ENCODE data around the gene CEBPB.

The CEBPB gene

GRCh38 chr20:50163570-50164317 lies 26.9 kb upstream of the CEBPB start:
- Histone ChIP-seq H3K36me3 (ENCODE audit: control insufficient read depth, low read length) (no peaks in the 10 kb centered on the region), H3K27me3 (ENCODE audit: control insufficient read depth, low read length) (peaks cover 16% of the 10 kb centered on the region), H3K9me3 (ENCODE audit: control insufficient read depth, insufficient read depth, low read length) (no peaks in the 10 kb centered on the region), H3K4me2 (ENCODE audit: low read length) (no peak overlapping the region), H3F3A (ENCODE audit: control insufficient read depth, insufficient read depth) (no peaks in the 10 kb centered on the region), H3K9me2 (replicated peaks; ENCODE audit: control insufficient read depth, low read length) (no peaks in the 10 kb centered on the region), H3K4me3 (ENCODE audit: low read length) (no peak overlapping the region), H3K79me2 (ENCODE audit: control insufficient read depth, low read length) (no peaks in the 10 kb centered on the region), H3K27ac (ENCODE audit: low read depth, low read length) (no peak overlapping the region), H4K20me1 (ENCODE audit: control insufficient read depth, insufficient read depth, low read depth, low read length) (no peaks in the 10 kb centered on the region), H3K4me1 (ENCODE audit: control insufficient read depth, low read length) (peaks cover 8% of the 10 kb centered on the region)
- TF ChIP-seq CTCF (IDR thresholded peaks at IDR 0.05; ENCODE audit: low read depth, low read length, poor library complexity, severe bottlenecking), result no peak
- no peak for TF ChIP-seq EZH2phosphoT487 (IDR thresholded peaks at IDR 0.05; ENCODE audit: borderline replicate concordance, low read length)

GRCh38 chr20:50165684-50166554 lies 24.7 kb upstream of the CEBPB start:
- H3K4me1 ChIP-seq (ENCODE audit: control insufficient read depth, low read length), result peaks cover 8% of the 10 kb centered on the region
- no peaks in the 10 kb centered on the region for H3K9me3 ChIP-seq (ENCODE audit: control insufficient read depth, insufficient read depth, low read length)
- H4K20me1 ChIP-seq (ENCODE audit: control insufficient read depth, insufficient read depth, low read depth, low read length), result no peaks in the 10 kb centered on the region
- peak overlapping the region; percentile 37 for H3K4me2 ChIP-seq (ENCODE audit: low read length)
- H3K27me3 ChIP-seq (ENCODE audit: control insufficient read depth, low read length), result peaks cover 7% of the 10 kb centered on the region
- no peaks in the 10 kb centered on the region for H3K36me3 ChIP-seq (ENCODE audit: control insufficient read depth, low read length)
- peak overlapping the region; percentile 0; the same call in 1 of the 2 replicates for H3K4me3 ChIP-seq (ENCODE audit: low read length)
- H3K27ac ChIP-seq (ENCODE audit: low read depth, low read length), result no peak overlapping the region
- TF ChIP-seq CTCF (IDR thresholded peaks at IDR 0.05; ENCODE audit: low read depth, low read length, poor library complexity, severe bottlenecking), result no peak
- TF ChIP-seq EZH2phosphoT487 (IDR thresholded peaks at IDR 0.05; ENCODE audit: borderline replicate concordance, low read length), result no peak
- no peaks in the 10 kb centered on the region for H3F3A ChIP-seq (ENCODE audit: control insufficient read depth, insufficient read depth)
- H3K9me2 ChIP-seq (replicated peaks; ENCODE audit: control insufficient read depth, low read length), result no peaks in the 10 kb centered on the region
- no peaks in the 10 kb centered on the region for H3K79me2 ChIP-seq (ENCODE audit: control insufficient read depth, low read length)

- no peaks in the 10 kb centered on the region for H3F3A ChIP-seq (ENCODE audit: control insufficient read depth, insufficient read depth)
- peaks cover 10% of the 10 kb centered on the region for H3K27me3 ChIP-seq (ENCODE audit: control insufficient read depth, low read length)
- no peak overlapping the region for H3K27ac ChIP-seq (ENCODE audit: low read depth, low read length)
- no peaks in the 10 kb centered on the region for H3K9me3 ChIP-seq (ENCODE audit: control insufficient read depth, insufficient read depth, low read length)
- H3K9me2 ChIP-seq (replicated peaks; ENCODE audit: control insufficient read depth, low read length), result no peaks in the 10 kb centered on the region
- H4K20me1 ChIP-seq (ENCODE audit: control insufficient read depth, insufficient read depth, low read depth, low read length), result no peaks in the 10 kb centered on the region
- peaks cover 12% of the 10 kb centered on the region for H3K4me1 ChIP-seq (ENCODE audit: control insufficient read depth, low read length)
- H3K79me2 ChIP-seq (ENCODE audit: control insufficient read depth, low read length), result no peaks in the 10 kb centered on the region
- H3K4me3 ChIP-seq (ENCODE audit: low read length), result no peak overlapping the region
- TF ChIP-seq EZH2phosphoT487 (IDR thresholded peaks at IDR 0.05; ENCODE audit: borderline replicate concordance, low read length), result no peak
- peak; percentile 93 for TF ChIP-seq CTCF (IDR thresholded peaks at IDR 0.05; ENCODE audit: low read depth, low read length, poor library complexity, severe bottlenecking)
- no peak overlapping the region for H3K4me2 ChIP-seq (ENCODE audit: low read length)
- H3K36me3 ChIP-seq (ENCODE audit: control insufficient read depth, low read length), result no peaks in the 10 kb centered on the region
These were observed 21.3 kb upstream of the CEBPB start for GRCh38 chr20:50169329-50169823.
